RWPE1 (cell line): ENCODE results near the gene SOWAHC.
A peak's percentile ranks its signal among the peaks of the same experiment; 100 is the strongest.

Experiments used
- CTCF ChIA-PET: fragments of 350-600 bp; sonication (Branson Sonifier 250); formaldehyde crosslinking; extraction: SDS; loops from one replicate; lab custom pipeline; 2021; lab: Yijun Ruan, JAX
- POLR2A ChIA-PET: fragments of 400-600 bp; formaldehyde crosslinking; extraction: SDS; loops from one replicate; lab custom pipeline; 2020; ENCODE audit warnings: antibody characterized with exemption; ENCODE audit not compliant: low non-redundant PET; lab: Yijun Ruan, JAX
- DNase-seq: peaks from one replicate; pipeline ENCODE4 v3.0.0; 2012; ENCODE audit warnings: low spot score
- H3K27ac ChIP-seq: fragments of 450-650 bp; 2 replicates; pipeline ENCODE4 v1.5.1; 2017
- CTCF ChIP-seq: fragments of 450-650 bp; conservative IDR thresholded peaks from 2 replicates; pipeline ENCODE4 v1.5.1; 2017; ENCODE audit warnings: low read depth, mild to moderate bottlenecking

Gene SOWAHC

GRCh38 chr2:109592905-109593304 is 21.3 kb upstream of the SOWAHC start:
- DNase-seq: no peak
- ChIA-PET POLR2A (no interaction called here), CTCF (no interaction called here)
- TF ChIP-seq CTCF: no peak
- H3K27ac ChIP-seq: no peak overlapping the region

GRCh38 chr2:109594246-109594885 is 19.8 kb upstream of the SOWAHC start:
- DNase-seq: peak; percentile 49
- POLR2A ChIA-PET: no interaction called here
- CTCF ChIA-PET: interaction anchor here (0.6 kb wide), 2 partner anchors 24 to 563 kb away, joined by 3 to 7 read pairs; no protein-coding TSS in a partner anchor
- TF ChIP-seq CTCF: no peak
- H3K27ac ChIP-seq: peak overlapping the region; percentile 55

- DNase-seq: no peak
- POLR2A ChIA-PET: no interaction called here
- H3K27ac ChIP-seq: no peak overlapping the region
- TF ChIP-seq CTCF: no peak
- CTCF ChIA-PET: interaction anchor here (0.7 kb wide), 1 partner anchor 1571 kb away, joined by 3 read pairs; no protein-coding TSS in a partner anchor
These were observed 18.5 kb upstream of the SOWAHC start for GRCh38 chr2:109595644-109596043.

GRCh38 chr2:109597283-109597682 is 16.9 kb upstream of the SOWAHC start:
- no peak for TF ChIP-seq CTCF
- no peak for DNase-seq
- no peak overlapping the region for H3K27ac ChIP-seq
- POLR2A ChIA-PET: no interaction called here
- CTCF ChIA-PET: interaction anchor here (1.4 kb wide), 1 partner anchor 51 kb away, joined by 3 read pairs; no protein-coding TSS in a partner anchor

GRCh38 chr2:109601783-109602182 is 12.4 kb upstream of the SOWAHC start:
- CTCF ChIA-PET: interaction anchor here (0.7 kb wide), 1 partner anchor 51 kb away, joined by 3 read pairs; no protein-coding TSS in a partner anchor
- TF ChIP-seq CTCF: no peak
- DNase-seq: no peak
- no peak overlapping the region for H3K27ac ChIP-seq
- POLR2A ChIA-PET: no interaction called here

- CTCF ChIA-PET: interaction anchor here (0.6 to 0.7 kb wide), 2 partner anchors 118 to 629 kb away, joined by 3 to 4 read pairs; no protein-coding TSS in a partner anchor
- no peak overlapping the region for H3K27ac ChIP-seq
- no peak for DNase-seq
- POLR2A ChIA-PET: interaction anchor here (0.6 kb wide), 1 partner anchor 52 kb away, joined by 6 read pairs; no protein-coding TSS in a partner anchor
- TF ChIP-seq CTCF: no peak
These were observed 11.5 kb upstream of the SOWAHC start for GRCh38 chr2:109602617-109603188.
